SK-N-SH (cell line): ENCODE data around the gene ZFC3H1. TPM values are rescaled to one million over a fixed set of nuclear protein-coding genes. Genes with fewer than 3 reads are reported as not detected.
"Not testable (repeated sequence)": the region's sequence is repeated elsewhere in the genome, so short reads cannot be mapped to it uniquely, and the experiment has no call there.

ENCODE experiments used
- CTCF ChIA-PET: fragments of 300-600, 350-600 bp; formaldehyde crosslinking; extraction: SDS; loops from one replicate; lab custom pipeline; 2021; lab: Yijun Ruan, JAX
- POLR2A ChIA-PET: fragments of 350-600 bp; sonication (Branson Sonifier 250); formaldehyde crosslinking; extraction: SDS; loops from one replicate; lab custom pipeline; 2020; ENCODE audit warnings: antibody characterized with exemption, inconsistent platforms; lab: Yijun Ruan, JAX
- DNase-seq: peaks from one replicate; pipeline ENCODE4 v3.0.0; 2012
- H2AFZ ChIP-seq: fragments of 200-600 bp; sonication (generic); 2 replicates; pipeline ENCODE4 v1.8.1; 2016; ENCODE audit warnings: antibody characterized with exemption, mild to moderate bottlenecking, low read depth
- H3F3A ChIP-seq: fragments of 200-600 bp; sonication (generic); replicated peaks from 2 replicates; pipeline ENCODE3; 2016; ENCODE audit warnings: antibody characterized with exemption, mild to moderate bottlenecking; ENCODE audit not compliant: insufficient read depth
- H3K27ac ChIP-seq, 2 experiments: fragments of 200-500 bp in 1 of 2; fragments of 200-600 bp in 1 of 2; sonication (Bioruptor generic) in 1 of 2; sonication (generic), shearing (Covaris generic) in 1 of 2; 2 replicates each; pipeline versions ENCODE4 v1.5.1 to v1.6.1; 2014 to 2016; ENCODE audit warnings: low read depth in 2 of 2, inconsistent platforms in 1 of 2, low read length in 1 of 2, mild to moderate bottlenecking in 1 of 2, mixed read lengths in 1 of 2
- H3K27me3 ChIP-seq: fragments of 200-600 bp; sonication (generic), shearing (Covaris generic); 2 replicates; pipeline ENCODE4 v1.6.1; 2016; ENCODE audit warnings: mixed run types; ENCODE audit not compliant: insufficient read depth
- H3K36me3 ChIP-seq, 2 experiments: fragments of 200-500 bp in 1 of 2; fragments of 200-600 bp in 1 of 2; sonication (Bioruptor generic) in 1 of 2; sonication (generic) in 1 of 2; replicated peaks in 1 of 2; 2 replicates each; pipeline versions ENCODE3 to v1.5.1; 2014 to 2016; ENCODE audit warnings: low read length in 1 of 2, mild to moderate bottlenecking in 1 of 2; ENCODE audit not compliant: insufficient read depth in 2 of 2, control insufficient read depth in 1 of 2
- H3K4me1 ChIP-seq, 2 experiments: fragments of 200-500 bp in 1 of 2; fragments of 200-600 bp in 1 of 2; sonication (Bioruptor generic) in 1 of 2; sonication (generic), shearing (Covaris generic) in 1 of 2; 2 replicates each; pipeline versions ENCODE4 v1.5.1 to v1.6.1; 2014 to 2016; ENCODE audit warnings: low read depth in 1 of 2, low read length in 1 of 2, mixed run types in 1 of 2; ENCODE audit not compliant: insufficient read depth in 2 of 2, control insufficient read depth in 1 of 2
- H3K4me2 ChIP-seq: fragments of 200-600 bp; sonication (generic), shearing (Covaris generic); 2 replicates; pipeline ENCODE4 v1.6.1; 2017; ENCODE audit warnings: mixed run types
- H3K4me3 ChIP-seq, 2 experiments: fragments of 200-500 bp in 1 of 2; fragments of 200-600 bp in 1 of 2; sonication (Bioruptor generic) in 1 of 2; sonication (generic), shearing (Covaris generic) in 1 of 2; 2 replicates each; pipeline versions ENCODE4 v1.5.1 to v1.8.1; 2014 to 2016; ENCODE audit warnings: low read depth in 2 of 2, inconsistent platforms in 1 of 2, low read length in 1 of 2, mild to moderate bottlenecking in 1 of 2, mixed read lengths in 1 of 2, moderate library complexity in 1 of 2
- H3K79me2 ChIP-seq: fragments of 200-600 bp; sonication (generic); 2 replicates; pipeline ENCODE4 v1.8.1; 2017; ENCODE audit warnings: mild to moderate bottlenecking; ENCODE audit not compliant: insufficient read depth
- H3K9ac ChIP-seq: fragments of 200-600 bp; sonication (generic); 2 replicates; pipeline ENCODE4 v1.6.1; 2017; ENCODE audit warnings: mixed run types
- H3K9me2 ChIP-seq: fragments of 200-600 bp; sonication (generic); 2 replicates; pipeline ENCODE4 v1.6.1; 2017; ENCODE audit warnings: mixed run types
- H3K9me3 ChIP-seq: fragments of 200-600 bp; sonication (generic); 2 replicates; pipeline ENCODE4 v1.6.1; 2017; ENCODE audit warnings: mixed run types, mild to moderate bottlenecking, moderate library complexity
- H4K20me1 ChIP-seq: fragments of 200-600 bp; sonication (generic); 2 replicates; pipeline ENCODE4 v1.6.1; 2017; ENCODE audit warnings: mild to moderate bottlenecking, mixed run types; ENCODE audit not compliant: insufficient read depth
- EZH2phosphoT487 ChIP-seq: fragments of 200-600 bp; sonication (generic); IDR thresholded peaks from 2 replicates; pipeline ENCODE4 v1.6.1; 2017; ENCODE audit warnings: low read depth, mixed run types, mild to moderate bottlenecking, antibody characterized with exemption, moderate library complexity, borderline replicate concordance
- FOXJ3 ChIP-seq: sonication (generic); formaldehyde crosslinking; IDR thresholded peaks from 2 replicates; pipeline ENCODE4 v1.5.1; 2020; ENCODE audit warnings: mild to moderate bottlenecking, missing genetic modification reagents
- FOXM1 ChIP-seq: IDR thresholded peaks from 2 replicates; pipeline ENCODE4 v1.4.0; 2012; ENCODE audit warnings: low read depth, mild to moderate bottlenecking
- GATA2 ChIP-seq: sonication (generic); formaldehyde crosslinking; IDR thresholded peaks from 2 replicates; pipeline ENCODE4 v1.5.0; 2020; ENCODE audit warnings: mild to moderate bottlenecking, missing genetic modification reagents
- MAX ChIP-seq: IDR thresholded peaks from 2 replicates; pipeline ENCODE4 v1.4.0; 2012; ENCODE audit warnings: low read depth
- NRF1 ChIP-seq: IDR thresholded peaks from 2 replicates; pipeline ENCODE4 v1.6.1; 2012; ENCODE audit warnings: low read depth, mild to moderate bottlenecking, low read length
- POLR2AphosphoS5 ChIP-seq: IDR thresholded peaks from 2 replicates; pipeline ENCODE4 v1.6.1; 2012; ENCODE audit warnings: low read depth, low read length
- RCOR1 ChIP-seq: fragments of 150-350 bp; IDR thresholded peaks from 2 replicates; pipeline ENCODE4 v1.6.1; 2017; ENCODE audit warnings: antibody characterized with exemption, low read length
- SMC3 ChIP-seq: IDR thresholded peaks from 2 replicates; pipeline ENCODE4 v1.6.1; 2012; ENCODE audit warnings: low read depth, low read length, improper control_type of control experiment
- TCF12 ChIP-seq: IDR thresholded peaks from 2 replicates; pipeline ENCODE4 v1.4.0; 2012
- YY1 ChIP-seq: IDR thresholded peaks from 2 replicates; pipeline ENCODE4 v1.4.0; 2012; ENCODE audit warnings: low read depth, mild to moderate bottlenecking
- ZBTB33 ChIP-seq: IDR thresholded peaks from 2 replicates; pipeline ENCODE4 v1.4.0; 2012; ENCODE audit warnings: low read depth, borderline replicate concordance
- WGBS: methylation state at CpG from one replicate; pipeline ENCODE4 v1.1.6; 2017; ENCODE audit warnings: low lambda C conversion rate; 5-methylcytosine and 5-hydroxymethylcytosine counted together
- polyA plus RNA-seq, 3 experiments: library from polyadenylated mRNA; depleted of rRNA; stranded (reverse); fragments of >200 nt; gene quantifications; 2 replicates each; pipeline ENCODE4 v1.2.3, GENCODE V29; 2012

ZFC3H1 gene
- polyA plus RNA-seq, 1 of the 3 experiments (the other 2 are of a cell fraction): 19.1 TPM

- no peak for TF ChIP-seq ZBTB33
- no peak for TF ChIP-seq GATA2 (CRISPR knock-in tag)
- no peak for TF ChIP-seq RCOR1
- no peak for TF ChIP-seq SMC3
- TF ChIP-seq YY1: no peak
- no peak for TF ChIP-seq FOXM1
- no peak for TF ChIP-seq POLR2AphosphoS5
- TF ChIP-seq EZH2phosphoT487: no peak
- TF ChIP-seq TCF12: no peak
- TF ChIP-seq MAX: no peak
- TF ChIP-seq NRF1: no peak
Observed at GRCh38 chr12:71691504-71692129, 28.0 kb upstream of the ZFC3H1 start (continued).

GRCh38 chr12:71688961-71689570, 25.4 kb upstream of the ZFC3H1 start:
- Histone ChIP-seq H3K36me3 (peaks cover 0 to 9% of the 10 kb centered on the region in 2 experiments), H3K9ac (no peak overlapping the region), H3K4me2 (peak overlapping the region; percentile 87; the same call in 1 of the 2 replicates), H3K27me3 (no peaks in the 10 kb centered on the region), H3K27ac (no peak overlapping the region), H3K79me2 (peaks cover 30% of the 10 kb centered on the region), H3K9me2 (no peaks in the 10 kb centered on the region), H3K9me3 (no peaks in the 10 kb centered on the region), H3K4me1 (peaks cover 2 to 7% of the 10 kb centered on the region in 2 experiments; a peak in 3 of 4 replicates), H2AFZ (no peak overlapping the region), H4K20me1 (no peaks in the 10 kb centered on the region), H3F3A (peaks cover 14% of the 10 kb centered on the region), H3K4me3 (no peak overlapping the region)
- ChIA-PET CTCF (no interaction called here), POLR2A (no interaction called here)
- 93% methylated on average over 5 of the region's 5 CpGs for WGBS
- no peak for DNase-seq
- no peak for TF ChIP-seq FOXM1
- no peak for TF ChIP-seq NRF1
- TF ChIP-seq FOXJ3 (CRISPR knock-in tag): no peak
- TF ChIP-seq YY1: no peak
- no peak for TF ChIP-seq EZH2phosphoT487

GRCh38 chr12:71687172-71687571, 23.5 kb upstream of the ZFC3H1 start:
- H3K27ac ChIP-seq: peak overlapping the region in 1 of 2 experiments; percentile 86; a peak in 1 of 4 replicates
- peaks cover 30% of the 10 kb centered on the region for H3K79me2 ChIP-seq
- H3K9me3 ChIP-seq, H4K20me1 ChIP-seq, H3K9me2 ChIP-seq, POLR2A ChIA-PET, DNase-seq, H3K27me3 ChIP-seq, H3K36me3 ChIP-seq, H3K4me1 ChIP-seq: not testable (repeated sequence)
- peak overlapping the region; percentile 99 for H2AFZ ChIP-seq
- peak overlapping the region; percentile 69 to 76 for H3K4me3 ChIP-seq
- WGBS: 80% methylated on average over 11 of the region's 11 CpGs
- CTCF ChIA-PET: interaction anchor here (1.0 to 3.7 kb wide), 5 partner anchors 17 to 60 kb away, joined by 3 to 18 read pairs (median 5); partner anchors contain the start of genes THAP2 and ZFC3H1
- H3K4me2 ChIP-seq: peak overlapping the region; percentile 87
- peaks cover 14% of the 10 kb centered on the region for H3F3A ChIP-seq
- H3K9ac ChIP-seq: peak overlapping the region; percentile 76
